Stimulated activated CD4-positive, alpha-beta T cell treated with anti-CD3 and anti-CD28 coated beads, Interleukin-1b, Interleukin-23, amount 100 ng/mL, for 24 hours (primary cell): ENCODE measurements around the gene GALNT15.
A peak's percentile ranks its signal among the peaks of the same experiment; 100 is the strongest.

Source experiments
- DNase-seq, 4 experiments: peaks; one replicate each; pipeline ENCODE4 v3.0.0-alpha.2; 2020; ENCODE audit warnings: low read depth in 4 of 4, low spot score in 1 of 4

The GALNT15 gene

DNA sequence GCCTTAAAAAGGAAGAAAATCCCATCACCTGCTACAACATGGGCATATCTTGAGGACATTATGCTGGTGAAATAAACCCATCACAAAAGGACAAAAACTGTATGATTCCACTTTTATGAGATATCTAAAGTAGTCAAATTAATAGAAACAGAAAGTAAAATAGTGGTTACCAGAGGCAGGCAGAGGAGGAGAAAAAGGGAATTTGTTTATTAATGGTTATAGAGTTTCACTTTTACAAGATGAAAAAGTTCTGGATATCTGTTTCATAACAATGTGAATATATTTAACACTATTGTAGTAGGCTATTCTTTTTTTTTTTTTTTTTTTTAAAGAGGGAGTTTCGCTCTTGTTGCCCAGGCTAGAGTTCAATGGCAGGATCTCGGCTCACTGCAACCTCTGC is 49.8 kb downstream of the GALNT15 start:
- no peak for DNase-seq

DNA sequence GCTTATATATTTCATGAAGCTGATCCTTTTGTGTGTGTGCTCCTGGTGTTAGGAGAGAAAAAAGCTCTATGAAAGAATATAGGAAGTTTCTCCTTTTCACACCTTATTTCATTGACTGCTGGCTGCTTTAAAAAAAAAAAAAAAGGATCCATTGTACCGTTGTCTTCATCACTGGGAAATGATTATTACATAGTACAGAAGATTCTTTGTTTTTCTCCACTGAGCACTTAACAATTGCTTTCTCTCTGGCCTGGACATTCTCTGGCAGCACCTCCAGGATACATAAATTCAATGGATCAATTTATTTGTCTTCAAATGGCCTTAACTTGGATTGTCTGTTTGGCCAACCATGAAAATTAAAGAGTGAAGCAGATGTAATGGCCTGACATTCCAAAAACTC is 53.1 kb downstream of the GALNT15 start:
- no peak for DNase-seq

DNA sequence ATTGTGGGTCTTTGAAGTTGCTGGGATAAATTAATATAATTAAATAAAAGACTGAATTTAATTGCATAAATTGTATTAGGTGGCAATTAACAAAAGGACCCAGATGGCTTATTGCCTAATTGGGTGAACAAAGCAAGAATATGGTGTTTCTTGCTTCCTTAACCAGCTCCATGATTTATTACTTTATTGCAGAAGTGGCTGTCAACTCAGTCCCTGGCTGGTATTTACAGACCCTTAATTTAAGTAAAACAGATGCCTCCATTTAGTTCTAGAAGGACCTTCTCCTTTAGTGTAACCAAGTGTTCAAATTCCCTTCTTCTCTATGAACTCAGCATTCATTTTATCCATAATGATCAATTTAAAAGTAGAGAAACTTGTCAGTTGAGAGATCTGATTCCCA is 55.2 kb downstream of the GALNT15 start:
- no peak for DNase-seq

DNA sequence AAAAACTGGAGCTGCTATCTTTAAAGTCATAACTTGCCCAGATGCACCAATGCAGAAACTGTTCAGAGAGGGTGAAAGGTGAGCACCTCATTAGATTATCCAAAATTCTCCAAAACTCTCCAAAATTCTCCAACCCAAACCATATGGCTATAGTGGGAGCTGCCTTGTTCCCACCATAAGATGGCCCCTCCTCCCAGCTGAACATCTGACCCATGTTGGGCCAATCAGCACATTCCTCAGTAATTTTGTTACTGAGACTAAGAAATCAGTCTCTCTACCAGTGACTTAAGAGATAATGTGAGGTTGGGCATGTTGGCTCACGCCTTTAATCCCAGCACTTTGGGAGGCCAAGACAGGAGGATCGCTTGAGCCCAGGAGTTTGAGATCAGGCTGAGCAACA is 57.5 kb downstream of the GALNT15 start:
- DNase-seq: no peak

- no peak for DNase-seq
Measured at GRCh38 chr3:16233806-16234205, 59.3 kb downstream of the GALNT15 start.

GRCh38 chr3:16234281-16234680 is 59.8 kb downstream of the GALNT15 start:
- no peak for DNase-seq

DNA sequence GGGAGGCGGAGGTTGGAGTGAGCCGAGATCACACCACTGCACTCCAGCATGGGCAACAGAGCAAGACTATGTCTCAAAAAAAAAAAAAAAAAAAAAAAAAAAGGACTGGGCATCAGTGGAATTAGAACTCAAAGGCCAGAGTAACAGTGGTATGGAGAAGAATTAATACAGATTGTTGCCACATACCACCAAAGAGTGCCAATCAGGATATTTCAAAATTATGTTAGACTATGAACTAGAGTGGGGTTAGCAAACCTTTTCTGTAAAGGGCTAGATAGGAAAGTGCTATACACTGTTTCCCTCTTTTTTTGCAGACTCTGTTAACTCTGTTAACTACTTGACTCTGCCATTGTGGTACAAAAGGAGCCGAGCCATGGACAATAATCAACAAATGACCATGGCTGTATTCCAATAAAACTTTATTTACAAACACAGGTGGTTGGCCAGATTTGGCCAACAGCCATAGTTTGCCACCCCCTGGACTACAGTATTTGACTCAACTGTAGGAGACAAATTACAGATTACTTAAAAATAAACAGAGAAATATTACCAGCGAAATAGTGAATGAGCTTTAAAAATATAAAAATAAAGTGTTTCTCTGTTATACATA is 61.7 kb downstream of the GALNT15 start:
- DNase-seq: no peak

- no peak for DNase-seq
Measured at GRCh38 chr3:16236856-16237393, 62.4 kb downstream of the GALNT15 start.

DNA sequence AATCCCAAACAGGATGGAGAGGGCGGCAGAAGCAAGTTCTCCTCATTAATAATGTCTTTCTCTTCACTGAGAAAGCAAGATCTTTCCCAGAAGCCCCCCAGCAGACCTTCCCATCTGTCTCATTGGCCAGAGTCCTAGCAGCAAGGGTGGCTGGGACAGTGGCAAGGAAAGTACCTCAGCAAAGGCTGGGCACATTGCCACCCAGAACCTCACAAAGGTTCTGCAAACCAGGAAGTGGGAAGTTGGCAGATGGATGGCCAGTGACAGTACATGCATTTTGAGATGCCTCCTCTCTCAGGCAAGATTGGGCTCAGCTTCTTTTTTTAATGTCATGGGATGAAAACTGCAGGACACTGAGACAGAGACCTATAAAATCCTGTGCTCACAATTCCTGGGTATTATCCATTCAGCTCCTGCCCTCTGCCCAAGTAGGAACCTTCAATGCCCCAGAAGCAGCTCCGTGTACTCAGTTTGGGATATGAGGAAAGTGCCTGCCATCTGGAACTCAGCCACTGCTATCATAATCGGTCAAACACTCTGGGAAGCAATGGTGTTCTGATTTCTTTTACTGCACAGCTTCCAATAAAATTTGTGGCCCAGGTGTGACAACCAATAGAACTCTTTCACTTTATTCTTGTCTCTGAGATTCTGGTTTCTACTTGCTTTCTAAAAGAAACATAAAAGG is 64.7 kb downstream of the GALNT15 start:
- DNase-seq: no peak

- DNase-seq: no peak
Measured at GRCh38 chr3:16239780-16240179, 65.3 kb downstream of the GALNT15 start.

DNA sequence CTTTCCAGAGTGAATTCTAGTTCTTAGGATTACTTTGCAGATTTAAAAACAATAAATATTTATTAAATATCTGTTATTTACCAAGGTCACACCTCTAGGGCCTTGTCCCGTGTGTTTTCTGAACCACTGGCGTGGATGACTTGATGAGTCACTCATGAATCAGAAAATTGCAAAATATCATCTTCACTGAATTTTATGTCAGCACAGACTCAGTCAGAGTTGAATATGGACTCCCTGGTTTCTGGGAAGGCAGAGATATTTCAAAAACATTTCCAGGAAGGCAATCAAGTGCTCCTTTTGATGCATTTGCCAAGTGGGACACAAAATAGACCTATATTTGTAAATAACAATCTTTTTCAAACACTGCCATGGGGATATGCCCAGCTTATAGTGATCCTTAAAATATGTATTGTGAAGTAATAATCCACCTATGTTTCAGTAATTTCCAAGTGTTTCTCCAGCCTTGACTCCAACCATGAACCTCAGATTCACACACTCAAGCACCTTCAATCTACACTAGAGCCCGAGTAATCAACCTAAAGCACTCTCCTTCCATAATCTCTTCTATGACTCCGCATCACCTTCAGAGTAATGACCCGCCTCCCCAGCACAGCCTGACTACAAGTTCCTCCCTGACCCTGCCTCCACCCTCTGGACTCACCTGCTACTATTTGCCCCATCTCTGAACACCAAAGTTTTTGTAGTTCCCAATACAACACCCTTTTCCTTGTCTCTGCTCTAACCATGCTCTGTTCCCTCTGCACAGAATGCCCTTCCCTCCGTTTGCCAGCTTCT is 65.9 kb downstream of the GALNT15 start:
- no peak for DNase-seq

- no peak for DNase-seq
Measured at GRCh38 chr3:16241225-16241624, 66.7 kb downstream of the GALNT15 start.

DNA sequence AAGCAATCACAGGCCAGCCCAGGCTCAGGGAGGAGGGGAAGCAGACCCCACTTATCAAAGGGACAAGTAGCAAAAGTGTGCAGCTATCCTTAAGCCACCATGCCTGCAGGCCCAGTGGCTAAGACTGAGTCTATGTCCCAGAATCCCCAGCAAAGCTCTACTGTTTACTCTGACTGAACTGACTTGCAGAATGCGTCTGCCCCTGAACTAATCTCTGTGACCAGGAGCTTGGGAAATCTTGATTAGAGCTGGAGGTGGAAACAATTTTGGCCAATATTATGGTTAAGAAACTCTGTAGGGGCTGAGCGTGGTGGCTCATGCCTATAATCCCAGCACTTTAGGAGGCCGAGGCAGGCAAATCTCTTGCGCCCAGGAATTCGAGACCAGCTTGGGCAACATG is 67.7 kb downstream of the GALNT15 start:
- DNase-seq: no peak

GRCh38 chr3:16243706-16244490 is 69.4 kb downstream of the GALNT15 start:
- DNase-seq: no peak

DNA sequence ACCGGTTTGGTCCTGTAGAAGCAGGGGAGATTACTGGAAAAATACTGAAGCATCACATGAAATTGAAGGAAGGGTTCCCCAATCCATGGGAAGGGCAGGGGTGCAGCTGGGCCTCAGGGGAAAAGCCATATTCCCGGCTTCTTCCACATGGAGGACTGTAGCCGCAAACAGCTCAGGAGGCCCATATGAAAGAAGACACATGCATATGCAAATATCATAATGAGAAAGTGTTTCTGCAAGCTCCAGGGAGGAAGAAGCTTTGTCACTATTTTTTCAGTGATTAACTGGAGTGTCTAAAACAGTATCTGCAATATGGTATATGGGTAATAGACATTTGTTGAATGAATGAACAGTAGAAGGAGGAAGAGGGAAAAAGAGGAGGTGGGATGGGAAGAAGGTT is 71.1 kb downstream of the GALNT15 start:
- no peak for DNase-seq

- DNase-seq: peak; percentile 61 to 72 (median 63)
Measured at GRCh38 chr3:16247282-16248061, 73.0 kb downstream of the GALNT15 start.

DNA sequence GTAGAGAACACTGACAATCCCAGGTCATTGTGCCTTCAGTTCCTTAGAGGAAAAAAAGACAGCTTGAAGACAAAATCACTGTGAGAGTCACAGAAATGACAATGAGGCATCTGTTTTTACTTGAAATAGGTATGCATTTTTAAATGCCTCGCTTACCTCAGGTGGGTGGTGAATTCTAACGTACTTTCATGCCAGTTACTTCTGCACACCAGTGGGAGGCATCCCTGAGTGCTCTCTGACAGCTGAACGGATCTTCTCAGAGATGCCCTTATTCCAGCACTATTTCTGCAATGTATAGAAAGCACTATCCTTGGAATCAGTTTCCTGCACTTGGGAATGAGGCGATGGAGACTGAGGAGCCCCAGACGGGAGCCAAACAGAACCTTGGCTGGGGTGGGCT is 74.1 kb downstream of the GALNT15 start:
- DNase-seq: no peak

DNA sequence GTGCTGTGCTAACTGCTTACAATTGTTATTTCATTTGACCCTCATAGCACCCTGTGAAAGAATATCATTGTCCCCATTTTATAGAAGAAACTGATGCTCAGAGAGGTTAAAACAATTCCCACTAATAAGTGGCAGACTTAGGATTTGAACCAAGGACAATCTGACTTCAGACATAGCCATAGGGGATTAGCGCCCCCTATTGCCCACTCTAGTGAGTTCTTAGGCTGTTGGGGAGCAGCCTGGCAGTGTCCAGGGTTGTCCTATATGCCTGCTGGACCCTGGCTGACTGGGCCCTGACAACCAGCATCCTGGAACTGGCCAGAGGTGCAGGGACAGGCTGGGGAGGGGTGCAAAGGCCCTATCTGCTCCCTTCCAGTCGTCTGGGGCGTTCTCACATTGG is 74.9 kb downstream of the GALNT15 start:
- DNase-seq: no peak

DNA sequence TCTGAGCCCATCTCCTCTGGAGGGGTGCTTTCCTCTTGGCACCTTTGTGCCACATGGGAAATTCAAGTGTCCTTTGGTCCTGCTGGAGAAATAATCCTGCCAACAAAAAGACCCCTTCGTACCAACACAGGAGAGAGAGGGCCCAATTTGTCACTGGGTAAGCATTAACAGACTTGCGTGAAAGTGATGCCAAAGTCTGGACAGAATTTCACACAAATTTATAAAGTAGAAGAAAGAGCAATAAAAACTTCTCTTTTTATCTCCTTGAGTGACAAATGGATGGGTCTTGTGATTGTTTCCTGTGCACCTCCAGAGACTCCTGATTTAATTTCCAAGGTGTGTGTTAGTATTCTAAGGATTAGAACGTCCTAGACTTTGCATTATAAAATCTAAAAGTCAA is 75.4 kb downstream of the GALNT15 start:
- no peak for DNase-seq

DNA sequence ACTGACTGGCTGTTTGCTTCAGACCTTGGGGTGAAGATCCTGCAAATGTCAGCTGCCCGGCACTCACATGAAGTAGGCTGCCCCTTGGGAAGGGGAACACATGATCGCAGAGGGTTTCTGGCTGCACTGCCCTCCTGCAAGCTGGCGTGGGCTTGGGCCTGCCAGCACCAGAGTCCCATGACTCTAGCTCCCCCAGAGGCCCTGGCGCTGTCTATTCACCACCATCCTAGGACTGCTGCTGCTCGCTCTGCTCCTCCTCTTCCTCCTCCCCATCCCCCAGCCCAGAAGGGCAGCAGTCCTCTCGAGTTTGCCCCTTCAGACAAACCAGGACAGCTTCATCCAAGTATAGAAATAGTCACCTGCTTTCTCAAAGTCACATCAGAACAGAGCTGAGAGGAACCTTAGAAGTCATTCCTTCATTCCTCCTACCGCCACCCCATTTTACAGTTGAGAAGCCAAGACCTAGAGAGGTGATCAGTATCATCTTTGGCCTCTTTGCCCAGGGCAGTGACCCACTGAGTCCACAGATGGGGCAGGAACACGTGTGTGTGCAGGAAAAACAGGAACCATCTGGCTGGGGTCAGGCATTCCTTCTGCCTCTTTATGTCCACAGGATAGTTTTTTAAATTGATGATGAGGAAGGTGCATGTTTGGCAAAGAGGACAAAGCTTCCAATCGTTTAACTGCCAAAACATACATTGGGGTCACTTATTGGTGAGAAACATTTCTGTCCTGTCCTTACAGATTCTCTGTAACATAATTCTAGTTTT is 77.0 kb downstream of the GALNT15 start:
- no peak for DNase-seq
